GM20431 (cell line): Measurements from ENCODE around the gene TNFRSF4.
"Not testable (repeated sequence)": the region's sequence is repeated elsewhere in the genome, so short reads cannot be mapped to it uniquely, and the experiment has no call there.

ENCODE experiments used
- in situ Hi-C: fragments of 300-500 bp; cut with MseI, MboI; formaldehyde crosslinking; loops from one replicate; pipeline ENCODE4 v1.15.0; 2020; ENCODE audit warnings: low sequenced_read_pairs; ENCODE audit not compliant: unreplicated experiment

Gene TNFRSF4

DNA sequence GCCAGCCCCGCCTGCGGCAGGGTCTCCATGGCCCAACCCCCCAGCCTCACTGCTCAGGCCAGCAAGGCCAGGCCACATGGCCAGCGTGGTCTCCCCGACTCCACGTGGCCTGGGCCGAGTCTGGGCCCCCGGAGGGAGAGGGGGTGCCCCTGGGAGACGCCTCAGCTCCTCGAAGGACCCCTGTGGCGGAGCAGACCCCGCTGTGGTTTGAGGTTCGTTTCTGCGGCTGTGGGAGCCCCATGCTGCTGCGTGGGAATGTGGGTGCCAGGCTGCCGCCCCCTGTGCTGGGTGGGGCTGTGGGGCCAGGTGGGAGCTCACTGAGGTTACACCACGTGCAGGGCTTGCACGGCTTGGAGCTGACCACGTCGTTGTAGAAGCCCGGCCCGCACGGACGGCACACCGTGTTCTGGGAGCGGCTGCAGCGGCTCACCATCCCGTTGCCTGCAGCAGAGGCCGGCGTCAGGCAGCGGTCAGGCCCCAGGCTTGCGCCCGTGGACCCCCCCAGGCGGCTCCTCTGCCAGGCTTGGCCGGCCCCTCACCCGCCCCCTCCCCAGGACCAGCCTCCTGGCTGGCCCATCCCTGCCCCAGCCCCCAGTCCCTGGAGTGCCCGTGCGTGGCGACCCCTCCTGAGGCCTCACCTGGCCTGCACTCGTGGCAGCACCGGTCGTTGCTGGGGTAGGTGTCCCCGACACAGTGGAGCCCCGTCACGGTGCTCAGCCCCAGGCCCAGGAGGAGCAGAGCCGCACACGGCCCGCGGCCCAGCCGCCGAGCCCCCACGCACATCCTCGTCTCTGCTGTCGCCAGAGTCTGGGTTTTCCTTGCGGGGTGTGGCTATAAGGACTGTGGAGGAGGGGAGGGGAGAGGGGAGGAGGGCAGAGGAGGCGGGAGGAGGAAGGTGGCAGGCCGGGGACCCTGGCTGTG, at the start of gene TNFRSF4:
TNFRSF4 (minus strand) TSS at position 809 of the 921 bp plus-strand sequence; CDS start at position 783, 26 bp downstream.
- in situ Hi-C loops, result no loop called here

DNA sequence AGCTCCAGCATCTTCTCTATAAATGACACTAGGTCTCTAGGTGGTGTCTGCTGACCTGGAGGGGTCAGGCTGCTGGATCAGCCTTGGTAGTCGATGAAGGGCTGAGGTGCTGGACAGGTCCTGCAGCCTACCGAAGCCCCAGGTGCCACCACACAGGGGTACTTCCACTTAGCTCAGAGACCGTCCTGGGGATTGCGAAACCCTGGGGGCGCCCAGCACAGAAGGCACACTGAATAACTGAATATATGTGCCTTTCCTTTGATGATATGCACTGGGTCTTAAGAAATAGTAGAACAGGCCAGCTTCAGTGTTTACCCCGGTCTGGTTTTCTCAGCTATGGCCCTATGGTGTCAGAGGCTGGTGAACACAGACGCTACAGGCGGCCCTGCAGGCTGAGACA, 48.8 kb upstream of the TNFRSF4 start:
- in situ Hi-C loops, result no loop called here

DNA sequence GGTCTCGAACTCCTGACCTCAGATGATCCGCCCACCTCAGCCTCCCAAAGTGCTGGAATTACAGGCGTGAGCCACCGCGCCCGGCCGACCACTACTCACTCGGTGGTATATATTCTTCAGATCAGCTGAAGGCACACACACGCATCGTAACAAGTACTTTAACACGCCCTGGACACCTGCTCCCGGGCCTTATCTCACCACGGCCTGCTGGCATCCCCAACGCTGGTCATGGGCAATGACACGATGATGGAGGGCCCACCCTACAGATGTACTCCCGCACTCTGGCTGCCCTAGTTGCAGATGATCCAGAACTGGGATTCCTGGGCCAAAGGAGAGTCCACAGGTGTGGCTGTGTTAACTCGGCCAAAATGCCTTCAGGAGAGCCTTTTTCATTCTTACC, 48.1 kb upstream of the TNFRSF4 start:
- in situ Hi-C loops, result no loop called here

DNA sequence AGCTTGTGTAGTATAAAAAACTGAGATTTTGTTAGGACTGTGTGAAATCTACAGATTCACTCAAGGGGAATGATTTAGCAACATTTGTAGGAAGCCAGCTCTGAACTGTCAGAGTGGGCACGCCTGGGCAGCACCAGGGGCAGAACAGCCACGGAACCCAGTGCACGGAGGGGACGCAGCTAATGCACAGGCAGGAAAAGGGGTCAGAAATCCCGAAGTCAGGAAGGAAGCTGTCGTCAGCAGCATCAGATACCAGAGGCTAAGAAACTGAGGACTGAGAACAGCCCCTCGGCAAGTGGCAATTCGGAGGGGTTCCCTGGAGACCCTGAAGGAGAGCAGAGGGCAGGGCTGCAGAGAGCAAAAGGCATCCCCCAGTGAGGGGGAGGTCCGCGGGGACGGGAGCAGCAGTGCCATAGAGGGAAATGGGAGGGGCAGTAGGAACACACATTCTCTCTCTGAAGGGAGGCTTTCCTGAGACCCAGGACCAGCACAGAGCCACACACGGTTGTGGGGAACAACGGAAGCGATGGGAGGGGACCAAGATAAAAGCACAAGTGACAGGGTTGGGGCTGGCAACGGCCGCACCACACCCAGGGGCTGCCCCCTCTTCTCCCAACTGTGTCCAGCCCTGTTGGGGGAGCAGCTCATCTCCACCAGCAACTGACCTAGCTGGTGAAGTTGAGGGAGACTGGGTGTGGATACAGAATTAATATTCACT, 47.0 kb upstream of the TNFRSF4 start:
- in situ Hi-C loops, result no loop called here

DNA sequence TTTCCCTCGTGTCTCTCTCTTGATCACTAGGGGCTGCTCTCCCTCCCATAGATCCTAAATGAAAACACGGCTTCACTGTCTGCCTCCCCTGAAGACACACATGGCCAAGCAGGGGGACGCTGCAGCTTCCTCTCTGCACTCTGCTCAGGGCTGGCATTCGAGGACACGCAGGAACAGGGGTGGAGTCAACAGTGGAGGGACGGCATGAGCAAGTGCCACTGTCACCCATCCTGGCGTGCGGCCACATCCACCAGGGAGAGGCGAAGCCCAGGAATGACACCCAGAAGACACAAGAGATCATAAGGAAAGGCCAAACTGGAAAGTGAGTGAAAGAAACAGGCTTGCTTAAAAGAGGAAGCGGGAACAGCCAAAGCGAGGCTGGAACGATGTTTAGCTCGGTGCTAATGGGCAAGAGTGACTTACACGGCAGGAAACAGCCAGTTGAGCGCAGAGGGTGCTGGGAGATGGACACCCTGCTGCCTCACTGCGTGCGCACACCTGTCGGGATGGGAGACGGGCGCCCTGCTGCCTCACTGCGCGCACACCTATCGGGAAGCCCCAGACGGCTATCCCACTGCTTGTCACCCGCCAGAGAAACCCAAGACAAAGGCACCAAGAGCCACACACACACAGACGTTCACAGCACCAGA, 46.1 kb upstream of the TNFRSF4 start:
- in situ Hi-C loops, result no loop called here

DNA sequence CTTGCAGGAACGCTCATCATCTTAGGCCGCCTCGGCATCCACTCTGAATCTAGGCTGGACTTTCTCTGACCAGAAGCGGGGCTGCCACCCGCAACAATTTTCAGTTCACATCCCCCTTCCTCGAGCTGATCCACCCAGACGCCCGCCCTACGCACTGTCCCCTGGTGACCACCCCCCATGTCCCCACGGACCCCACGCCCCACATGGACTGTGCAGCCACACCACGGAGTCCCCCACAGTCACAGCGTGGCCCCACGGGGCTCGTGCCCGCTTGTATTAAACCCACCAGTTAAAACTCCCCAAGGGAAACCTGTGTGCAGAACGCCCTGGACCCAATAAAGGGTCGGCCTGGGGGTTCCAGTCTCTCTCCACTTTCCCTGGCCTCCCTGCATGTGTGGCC, 45.6 kb upstream of the TNFRSF4 start:
- in situ Hi-C loops, result no loop called here

DNA sequence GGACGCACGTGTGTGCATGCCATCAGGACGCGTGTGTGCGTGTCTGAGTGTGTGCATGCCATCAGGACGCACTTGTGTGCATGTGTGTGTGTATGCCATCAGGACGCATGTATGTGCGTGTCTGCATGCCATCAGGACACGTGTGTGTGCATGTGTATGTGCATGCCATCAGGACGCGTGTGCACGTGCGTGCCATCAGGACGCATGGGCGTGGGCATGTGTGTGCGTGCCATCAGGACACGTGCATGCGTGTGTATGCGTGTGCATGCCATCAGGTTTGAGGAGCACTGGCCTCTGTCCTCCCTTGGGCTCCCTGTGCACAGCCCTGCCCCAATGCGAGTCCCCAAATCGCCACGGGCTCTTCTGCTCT, 45.2 kb upstream of the TNFRSF4 start:
- in situ Hi-C loops, result no loop called here

DNA sequence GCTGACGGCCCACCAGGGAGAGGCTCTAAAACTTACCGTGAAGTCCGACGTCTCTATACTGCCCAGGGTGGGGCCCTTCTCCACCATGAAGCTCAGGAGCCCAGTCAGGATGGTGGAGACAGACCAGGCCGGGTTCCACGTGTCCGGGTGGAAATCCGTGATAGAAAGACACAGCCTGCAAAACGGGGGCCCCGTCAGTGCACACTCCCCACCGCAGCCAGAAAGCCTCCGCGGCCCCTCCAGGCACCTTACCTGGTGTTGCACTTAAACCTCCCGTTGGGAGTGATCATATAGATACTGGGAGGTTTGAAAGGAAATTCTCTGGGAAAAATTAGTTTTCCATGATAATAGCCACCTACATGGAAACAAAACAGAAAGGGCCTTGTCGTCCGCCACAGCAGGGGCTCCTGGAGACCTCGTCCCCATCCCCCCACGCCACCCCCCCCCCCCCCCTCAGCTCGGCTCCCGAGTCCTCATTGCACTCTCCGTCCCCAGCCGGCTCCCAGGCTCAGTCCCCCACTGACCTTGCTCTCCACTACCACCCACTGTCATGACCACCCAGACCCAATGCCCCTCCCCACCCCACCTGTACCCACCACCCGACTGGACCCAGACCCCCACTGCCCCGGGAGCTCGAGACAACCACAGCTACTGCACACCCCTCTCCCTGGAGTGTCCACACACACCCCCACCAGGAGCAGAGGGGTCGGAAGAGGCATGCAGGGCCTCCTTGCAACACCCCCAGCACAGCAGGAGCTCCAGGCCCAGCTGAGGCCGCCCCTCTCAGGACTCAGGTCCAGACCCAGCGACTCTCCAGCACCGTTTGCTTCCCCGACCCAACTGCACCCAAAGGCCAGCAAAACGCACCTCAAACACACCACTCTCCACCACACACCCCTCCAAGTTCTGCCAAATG, 43.3 kb upstream of the TNFRSF4 start:
- in situ Hi-C loops, result no loop called here

DNA sequence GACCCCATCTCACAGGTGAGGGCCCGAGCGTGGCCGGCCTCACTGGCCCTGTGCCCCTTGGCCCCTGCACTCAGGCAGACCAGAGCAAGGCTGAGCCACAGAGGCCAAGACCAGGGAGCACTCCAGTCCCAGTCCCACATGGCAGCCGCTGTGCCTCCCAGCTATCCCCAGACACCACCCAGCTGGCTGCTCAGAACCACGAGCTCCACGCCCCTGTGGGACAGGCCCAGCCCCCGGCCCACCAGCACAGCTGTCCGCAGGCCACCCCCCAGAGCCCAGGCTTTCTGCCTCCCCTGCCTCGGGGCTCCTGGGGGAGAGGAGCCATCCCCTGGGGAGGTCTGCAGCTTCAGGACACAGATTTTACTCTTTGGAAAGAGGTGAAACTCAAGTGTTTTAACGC, 41.7 kb upstream of the TNFRSF4 start:
- in situ Hi-C loops, result no loop called here

DNA sequence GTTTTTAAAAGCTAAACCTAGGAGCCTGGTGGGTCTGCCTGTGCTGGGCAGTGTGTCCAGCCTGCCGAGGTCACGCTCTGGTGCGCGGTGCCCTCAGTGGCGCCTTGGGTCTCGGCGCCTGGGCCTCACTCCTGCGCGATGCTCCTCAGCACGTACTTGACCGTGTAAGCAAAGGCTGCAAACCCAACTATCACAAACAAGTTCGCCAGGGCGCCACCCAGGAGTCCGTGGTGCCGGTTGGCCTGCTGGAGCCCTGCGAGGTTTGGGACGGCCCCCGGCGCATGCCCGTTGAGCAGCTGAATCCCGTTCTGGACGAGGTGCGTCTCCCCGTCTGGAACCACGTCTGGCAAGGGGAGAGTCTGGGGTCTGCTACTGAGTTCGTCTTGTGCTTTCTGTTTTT, 41.1 kb upstream of the TNFRSF4 start:
- in situ Hi-C loops, result no loop called here

DNA sequence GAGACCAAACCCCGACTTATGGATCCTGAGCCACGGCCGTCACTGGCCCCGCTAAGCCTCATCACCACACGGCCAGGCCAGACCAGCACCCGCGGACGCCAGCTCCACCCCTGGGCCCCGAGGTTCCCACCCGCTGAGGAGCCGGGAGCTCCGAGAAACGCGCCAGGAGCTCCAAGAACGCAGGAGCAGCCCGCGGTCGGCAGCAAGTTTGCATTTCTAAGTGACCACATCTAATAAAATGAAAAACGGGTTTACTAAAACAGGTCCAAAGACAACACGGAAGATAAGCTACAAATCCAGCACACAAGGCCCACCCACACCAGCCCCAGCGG, 40.7 kb upstream of the TNFRSF4 start:
- in situ Hi-C loops, result no loop called here

DNA sequence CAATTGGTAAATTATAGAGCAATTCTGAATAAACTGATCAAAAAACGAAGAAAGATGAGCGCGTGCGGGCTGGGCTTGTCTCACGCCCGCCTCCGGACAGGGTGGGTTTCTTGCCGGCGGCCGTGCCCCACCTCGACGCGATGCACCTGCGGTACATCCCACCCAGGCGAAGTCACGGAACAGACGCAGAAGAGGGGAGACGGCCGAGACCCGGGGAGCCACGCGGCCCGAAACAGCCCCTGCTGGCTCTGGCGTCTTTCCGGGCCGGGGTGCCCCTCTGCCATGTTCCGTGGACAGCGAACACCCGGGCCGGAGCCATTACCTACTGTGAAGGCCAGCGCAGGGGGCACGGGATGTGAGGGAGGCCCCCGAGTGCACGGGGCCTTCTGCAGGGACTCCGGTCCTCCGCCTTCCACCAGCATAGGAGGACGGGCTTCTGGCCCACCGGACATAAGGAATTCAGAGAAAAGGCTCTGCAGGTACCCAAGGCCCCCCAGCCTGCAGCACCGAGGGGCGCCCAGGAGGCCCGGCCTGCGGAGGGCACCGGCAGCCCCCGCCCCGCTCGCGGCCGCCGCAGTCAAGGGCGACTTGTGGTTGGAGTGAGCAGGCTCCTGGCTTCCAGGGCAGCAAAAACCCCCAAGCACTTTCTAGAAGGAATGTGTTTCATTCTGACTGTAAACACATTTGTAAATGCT, 40.2 kb upstream of the TNFRSF4 start:
- in situ Hi-C loops, result no loop called here

DNA sequence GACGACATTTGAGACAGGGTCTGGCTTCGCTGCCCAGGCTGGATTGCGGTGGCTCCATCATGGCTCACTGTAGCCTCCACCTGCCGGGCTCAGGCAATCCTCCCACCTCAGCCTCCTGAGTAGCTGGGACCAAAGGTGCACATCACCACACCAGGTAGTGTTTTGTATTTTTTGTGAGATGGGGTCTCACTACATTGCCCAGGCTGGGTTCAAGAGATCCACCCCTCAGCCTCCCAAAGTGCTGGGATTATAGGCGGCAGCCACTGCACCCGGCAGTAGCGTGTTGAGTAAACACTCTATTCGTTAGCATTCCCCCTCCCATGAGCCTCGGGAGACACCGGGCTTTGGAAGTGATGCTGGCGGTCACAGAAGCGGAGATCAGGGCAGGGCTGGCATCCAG, 39.4 kb upstream of the TNFRSF4 start:
- in situ Hi-C loops, result no loop called here

DNA sequence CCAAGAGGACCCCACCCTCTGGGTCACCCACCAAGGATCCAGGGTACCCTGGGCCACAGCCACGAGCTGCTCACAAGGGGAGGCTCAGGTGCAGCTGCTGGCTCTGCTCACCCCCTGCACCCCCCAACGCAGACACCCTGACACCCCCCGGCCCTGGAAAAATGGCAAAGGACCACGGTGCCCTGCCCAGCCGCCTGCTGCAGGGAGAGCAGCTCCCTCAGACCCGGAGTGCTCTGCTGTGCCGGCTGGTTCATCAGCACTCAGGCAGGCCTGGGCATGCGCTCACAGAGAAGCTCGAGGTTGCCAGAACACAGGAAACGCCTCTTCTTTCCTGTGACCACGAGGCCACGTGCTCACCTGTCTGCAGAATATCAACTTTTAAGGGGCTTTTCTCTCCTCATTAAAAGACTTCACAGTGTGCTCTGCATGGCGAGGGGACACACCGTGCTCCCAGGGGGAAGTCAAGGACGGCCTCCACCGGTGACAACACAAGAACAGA, 36.9 kb upstream of the TNFRSF4 start:
- in situ Hi-C loops, result no loop called here

DNA sequence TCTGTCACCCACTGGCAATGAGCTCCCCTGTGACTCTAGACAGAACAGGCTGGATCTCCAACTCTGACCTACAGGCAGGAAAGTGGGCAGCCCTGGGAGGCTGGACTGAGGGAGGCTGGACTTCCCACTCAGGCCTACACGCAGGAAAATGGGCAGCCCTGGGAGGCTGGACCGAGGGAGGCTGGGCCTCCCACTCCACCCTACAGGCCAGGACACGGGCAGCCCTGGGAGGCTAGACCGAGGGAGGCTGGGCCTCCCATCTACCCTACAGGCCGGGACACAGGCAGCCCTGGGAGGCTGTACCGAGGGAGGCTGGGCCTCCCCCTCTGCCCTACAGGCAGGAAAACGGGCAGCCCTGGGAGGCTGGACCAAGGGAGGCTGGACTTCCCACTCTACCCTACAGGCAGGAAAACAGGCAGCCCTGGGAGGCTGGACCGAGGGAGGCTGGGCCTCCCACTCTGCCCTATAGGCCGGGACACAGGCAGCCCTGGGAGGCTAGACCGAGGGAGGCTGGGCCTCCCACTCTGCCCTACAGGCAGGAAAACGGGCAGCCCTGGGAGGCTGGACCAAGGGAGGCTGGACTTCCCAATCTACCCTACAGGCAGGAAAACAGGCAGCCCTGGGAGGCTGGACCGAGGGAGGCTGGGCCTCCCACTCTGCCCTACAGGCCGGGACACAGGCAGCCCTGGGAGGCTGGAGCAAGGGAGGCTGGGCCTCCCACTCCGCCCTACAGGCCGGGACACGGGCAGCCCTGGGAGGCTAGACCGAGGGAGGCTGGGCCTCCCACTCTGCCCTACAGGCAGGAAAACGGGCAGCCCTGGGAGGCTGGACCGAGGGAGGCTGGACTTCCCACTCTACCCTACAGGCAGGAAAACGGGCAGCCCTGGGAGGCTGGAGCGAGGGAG, 34.3 kb upstream of the TNFRSF4 start:
- in situ Hi-C loops, result not testable (repeated sequence)

DNA sequence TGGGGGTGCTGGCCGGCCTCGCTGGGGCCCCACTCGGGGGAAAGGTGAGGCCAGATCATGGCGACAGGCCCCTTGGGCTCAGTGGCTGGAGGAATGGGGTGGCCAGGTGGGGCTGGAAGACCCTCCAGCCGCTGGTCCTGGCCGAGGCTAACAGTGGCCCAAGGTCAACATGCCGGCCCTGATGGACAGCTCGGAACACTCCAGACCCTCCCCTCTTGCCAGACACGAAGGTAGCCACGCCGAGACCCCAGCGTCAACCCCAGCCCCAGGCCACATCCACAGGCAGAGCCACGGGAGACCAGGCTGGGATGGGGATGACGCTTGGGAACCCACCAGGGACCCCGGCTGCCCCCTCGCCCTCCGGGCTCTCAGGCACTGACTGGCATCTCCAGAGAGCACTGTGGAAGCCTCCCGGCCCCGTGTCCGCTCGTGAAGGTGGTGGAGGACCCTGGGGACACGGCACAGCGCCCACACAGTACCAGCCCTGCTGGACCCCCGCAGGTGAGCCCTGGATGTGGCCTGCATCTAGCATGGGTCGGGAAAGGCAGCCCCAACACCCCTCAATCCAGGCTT, 33.5 kb upstream of the TNFRSF4 start:
- in situ Hi-C loops, result no loop called here

DNA sequence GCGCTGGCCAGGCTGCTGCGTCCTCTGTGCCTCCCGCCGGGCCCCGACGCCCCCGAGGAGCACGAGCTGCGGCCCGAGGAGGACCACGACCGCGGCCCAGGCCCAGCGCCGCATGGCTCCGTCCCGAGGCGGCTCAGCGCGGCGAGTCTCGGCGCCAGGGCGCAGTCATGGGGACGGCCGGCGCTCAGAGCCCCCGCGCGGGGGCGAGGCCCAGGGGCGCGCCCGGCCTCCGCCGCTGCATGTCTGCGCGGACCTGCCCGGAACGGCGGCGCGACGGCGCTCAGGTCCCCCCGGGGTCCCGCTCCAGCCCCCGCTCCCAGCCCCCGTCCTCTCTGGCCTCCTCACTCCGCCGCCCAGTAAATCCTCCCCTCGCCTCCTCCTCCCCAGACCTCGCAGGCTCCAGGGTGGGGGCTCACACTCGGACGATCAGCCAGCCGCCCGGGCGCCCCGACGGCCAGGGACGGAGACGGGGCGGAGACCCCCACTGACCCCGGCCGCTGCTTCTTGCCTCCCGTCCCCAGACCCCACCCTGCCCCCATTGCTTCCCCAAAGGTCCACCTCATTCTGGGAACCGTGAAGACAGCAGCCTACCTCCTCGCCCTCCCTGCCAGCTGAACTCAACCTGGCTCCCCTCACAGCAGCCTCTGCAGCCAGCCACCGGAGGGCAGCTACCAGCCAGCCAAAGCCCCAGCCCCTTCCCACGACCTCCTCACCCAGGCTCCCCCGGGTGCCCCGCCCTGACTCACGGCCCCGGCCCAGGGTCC, 32.8 kb upstream of the TNFRSF4 start, which contains the start of gene C1QTNF12:
C1QTNF12 (minus strand) TSS at position 146 of the 764 bp plus-strand sequence; CDS start at position 114, 32 bp downstream.
- in situ Hi-C loops, result no loop called here
